ENCODE measurements around the gene SPC24. TPM values are rescaled to one million over a fixed set of nuclear protein-coding genes. Genes with fewer than 3 reads are reported as not detected.
A peak's percentile ranks its signal among the peaks of the same experiment; 100 is the strongest.

SPC24 gene
- total RNA-seq, 1 donor from 2014 or later = 1.1 TPM

DNA sequence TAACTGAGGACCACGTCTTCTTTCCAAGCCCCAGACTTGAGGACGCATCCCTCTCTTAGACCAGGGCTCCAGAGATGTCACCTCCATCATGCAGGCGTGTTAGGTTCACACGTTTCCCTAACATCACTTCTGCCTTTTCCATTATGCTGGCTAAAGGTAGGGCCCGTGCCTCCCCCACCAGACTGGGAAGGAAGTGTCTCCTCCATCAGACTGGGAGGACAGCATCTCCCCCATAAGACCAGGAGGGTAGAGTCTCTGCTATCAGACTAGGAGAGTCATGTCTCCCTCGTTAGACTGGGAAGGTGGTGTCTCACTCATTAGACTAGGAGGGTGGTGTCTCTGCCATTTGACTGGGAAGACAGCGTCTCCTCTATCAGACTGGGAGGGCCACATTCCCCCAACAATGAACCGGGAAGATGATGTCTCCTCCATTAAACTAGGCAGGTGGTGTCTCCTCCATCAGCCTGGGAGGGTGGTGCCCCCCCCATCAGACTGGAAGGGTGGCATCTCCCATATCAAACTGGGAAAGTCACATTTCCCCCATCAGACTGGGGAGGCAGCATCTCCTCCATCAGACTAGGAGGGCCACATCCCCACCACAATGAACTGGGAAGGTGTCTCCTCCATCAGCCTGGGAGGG is 18.1 kb upstream of the SPC24 start:
- peaks cover 88 to 91% of the 10 kb centered on the region in 2 donors for H3K36me3 ChIP-seq
- H3K27ac ChIP-seq = peak overlapping the region; percentile 76 to 82
- no peaks in the 10 kb centered on the region for H3K9me3 ChIP-seq
- no peaks in the 10 kb centered on the region for H3K27me3 ChIP-seq
- intact Hi-C loops (cut with DNase I) = no loop called here
- no peak overlapping the region for H3K4me3 ChIP-seq
- DNase-seq (ENCODE audit: low spot score in 2 of 2) = no peak
- H3K4me1 ChIP-seq = peaks cover 3 to 34% of the 10 kb centered on the region in 2 donors
- TF ChIP-seq, protein P1, sequence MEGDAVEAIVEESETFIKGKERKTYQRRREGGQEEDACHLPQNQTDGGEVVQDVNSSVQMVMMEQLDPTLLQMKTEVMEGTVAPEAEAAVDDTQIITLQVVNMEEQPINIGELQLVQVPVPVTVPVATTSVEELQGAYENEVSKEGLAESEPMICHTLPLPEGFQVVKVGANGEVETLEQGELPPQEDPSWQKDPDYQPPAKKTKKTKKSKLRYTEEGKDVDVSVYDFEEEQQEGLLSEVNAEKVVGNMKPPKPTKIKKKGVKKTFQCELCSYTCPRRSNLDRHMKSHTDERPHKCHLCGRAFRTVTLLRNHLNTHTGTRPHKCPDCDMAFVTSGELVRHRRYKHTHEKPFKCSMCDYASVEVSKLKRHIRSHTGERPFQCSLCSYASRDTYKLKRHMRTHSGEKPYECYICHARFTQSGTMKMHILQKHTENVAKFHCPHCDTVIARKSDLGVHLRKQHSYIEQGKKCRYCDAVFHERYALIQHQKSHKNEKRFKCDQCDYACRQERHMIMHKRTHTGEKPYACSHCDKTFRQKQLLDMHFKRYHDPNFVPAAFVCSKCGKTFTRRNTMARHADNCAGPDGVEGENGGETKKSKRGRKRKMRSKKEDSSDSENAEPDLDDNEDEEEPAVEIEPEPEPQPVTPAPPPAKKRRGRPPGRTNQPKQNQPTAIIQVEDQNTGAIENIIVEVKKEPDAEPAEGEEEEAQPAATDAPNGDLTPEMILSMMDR (IDR thresholded peaks at IDR 0.05) = no peak

DNA sequence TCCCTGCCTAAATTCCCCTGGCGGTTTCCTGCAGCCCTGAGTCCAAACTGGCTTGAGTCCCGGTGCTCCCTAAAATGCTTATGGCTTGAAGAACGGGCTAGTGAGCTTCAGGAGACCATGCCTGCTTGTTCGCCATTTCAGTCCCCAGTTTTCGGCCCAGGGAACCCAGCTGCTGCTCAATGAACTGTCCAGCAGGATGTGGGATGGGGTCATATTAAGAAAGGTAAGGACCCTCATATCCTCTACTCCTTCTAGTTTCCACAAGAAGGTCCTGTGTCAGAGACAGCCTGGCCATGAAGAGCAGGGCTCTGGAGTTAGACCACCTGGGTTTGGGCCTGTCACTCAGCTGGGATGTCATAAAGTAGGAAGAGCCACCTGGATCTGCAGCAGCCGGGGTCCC is 17.0 kb upstream of the SPC24 start:
- Histone ChIP-seq H3K27me3 (no peaks in the 10 kb centered on the region), H3K9me3 (no peaks in the 10 kb centered on the region), H3K4me3 (no peak overlapping the region), H3K4me1 (peaks cover 5 to 41% of the 10 kb centered on the region in 2 donors), H3K36me3 (peaks cover 77 to 89% of the 10 kb centered on the region in 2 donors), H3K27ac (peak overlapping the region; percentile 76 to 82)
- intact Hi-C loops (cut with DNase I) = no loop called here
- TF ChIP-seq, protein P1 (IDR thresholded peaks at IDR 0.05) = no peak
- DNase-seq (ENCODE audit: low spot score in 2 of 2) = no peak

DNA sequence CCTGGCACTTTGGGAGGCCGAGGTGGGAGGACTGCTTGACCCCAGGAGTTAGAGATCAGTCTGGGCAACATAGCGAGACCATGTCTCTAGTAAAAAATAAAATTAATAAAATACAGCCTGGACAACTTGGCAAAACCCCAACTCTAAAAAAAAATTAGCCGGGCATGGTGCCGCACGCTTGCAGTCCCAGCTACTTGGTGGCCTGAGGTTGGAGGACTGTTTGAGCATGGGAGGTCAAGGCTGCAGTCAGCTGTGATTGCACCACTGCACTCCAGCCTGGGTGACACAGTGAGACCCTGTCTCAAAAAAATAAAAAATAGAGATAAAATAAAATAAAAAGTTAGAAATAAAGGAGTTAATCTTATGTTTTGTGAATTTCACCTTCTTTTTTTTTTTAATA is 15.6 kb upstream of the SPC24 start:
- DNase-seq (ENCODE audit: low spot score in 2 of 2) = no peak
- Histone ChIP-seq H3K4me1 (peaks cover 15 to 56% of the 10 kb centered on the region in 2 donors), H3K9me3 (no peaks in the 10 kb centered on the region), H3K36me3 (peaks cover 72 to 87% of the 10 kb centered on the region in 2 donors), H3K27me3 (no peaks in the 10 kb centered on the region), H3K4me3 (no peak overlapping the region), H3K27ac (peak overlapping the region; percentile 76 to 82)
- intact Hi-C loops (cut with DNase I) = no loop called here
- TF ChIP-seq, protein P1 (IDR thresholded peaks at IDR 0.05) = no peak

DNA sequence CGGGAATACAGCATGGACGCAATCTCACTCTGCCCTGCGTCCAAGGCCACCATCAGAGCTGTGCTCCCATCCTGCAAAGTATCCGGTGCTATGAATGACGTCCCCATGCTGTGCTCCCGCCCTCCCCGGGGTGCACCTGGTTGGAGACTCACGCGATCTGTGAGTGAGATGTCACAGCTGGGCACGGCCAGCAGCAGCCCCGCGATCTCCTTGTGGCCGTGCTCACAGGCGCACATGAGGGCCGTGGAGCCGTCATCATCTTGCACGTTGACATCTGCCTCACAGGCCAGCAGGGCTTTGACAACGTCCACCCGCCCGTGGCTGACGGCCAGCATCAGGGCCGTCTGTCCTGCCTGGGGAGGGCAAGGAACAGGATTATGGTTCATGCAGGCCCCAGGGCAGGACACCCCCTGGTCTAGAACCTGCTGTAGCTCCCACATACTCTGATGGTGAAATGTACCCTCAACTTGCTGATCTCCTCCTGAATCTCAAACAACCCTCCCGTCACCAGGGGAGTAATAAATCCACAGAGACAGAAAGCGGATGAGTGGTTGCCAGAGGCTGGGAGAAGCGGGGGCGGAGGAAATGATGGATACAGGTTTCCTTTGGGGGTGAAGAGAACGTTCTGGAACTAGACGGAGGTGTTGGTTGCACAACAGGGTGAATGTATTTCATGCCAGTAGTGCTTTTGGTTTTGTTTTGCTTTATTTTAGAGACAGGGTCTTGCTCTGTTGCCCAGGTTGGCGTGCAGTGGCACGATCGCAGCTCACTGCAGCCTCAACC is 14.5 kb upstream of the SPC24 start:
- peak overlapping the region; percentile 76 to 82 for H3K27ac ChIP-seq
- peaks cover 25 to 65% of the 10 kb centered on the region in 2 donors for H3K4me1 ChIP-seq
- intact Hi-C loops (cut with DNase I) = no loop called here
- H3K36me3 ChIP-seq = peaks cover 64 to 83% of the 10 kb centered on the region in 2 donors
- no peaks in the 10 kb centered on the region for H3K9me3 ChIP-seq
- TF ChIP-seq, protein P1 (IDR thresholded peaks at IDR 0.05) = no peak
- DNase-seq (ENCODE audit: low spot score in 2 of 2) = no peak
- H3K4me3 ChIP-seq = no peak overlapping the region
- no peaks in the 10 kb centered on the region for H3K27me3 ChIP-seq

DNA sequence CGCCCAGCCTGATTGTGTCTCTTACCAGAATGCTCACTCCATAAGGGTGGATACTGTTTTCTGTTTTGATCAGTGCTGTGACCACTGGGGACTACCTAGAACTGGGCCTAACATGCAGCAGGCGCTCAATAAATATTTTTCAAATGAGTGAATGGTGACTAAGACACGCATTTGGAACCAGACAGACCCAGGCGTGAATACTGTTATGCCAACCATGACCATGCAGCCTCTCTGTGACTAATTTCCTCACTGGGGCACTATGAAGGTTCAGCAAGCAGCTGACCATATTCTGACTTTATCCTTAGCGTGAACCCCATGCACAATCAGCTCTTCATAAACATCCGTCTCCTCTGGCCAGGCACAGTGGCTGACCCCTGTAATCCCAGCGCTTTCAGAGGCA is 13.0 kb upstream of the SPC24 start:
- peaks cover 49 to 68% of the 10 kb centered on the region in 2 donors for H3K36me3 ChIP-seq
- peak overlapping the region; percentile 94 for H3K27ac ChIP-seq
- no peak overlapping the region for H3K4me3 ChIP-seq
- TF ChIP-seq, protein P1 (IDR thresholded peaks at IDR 0.05) = no peak
- DNase-seq (ENCODE audit: low spot score in 2 of 2) = peak; percentile 39 to 90
- intact Hi-C loops (cut with DNase I) = loop anchor here (1.0 kb wide), 2 partner anchors 10 to 30 kb away; no protein-coding TSS in a partner anchor
- H3K9me3 ChIP-seq = no peaks in the 10 kb centered on the region
- H3K4me1 ChIP-seq = peaks cover 32 to 75% of the 10 kb centered on the region in 2 donors
- H3K27me3 ChIP-seq = no peaks in the 10 kb centered on the region
